GM18498 (cell line): ENCODE results near the gene KRTAP10-2.
"Not testable (repeated sequence)": the region's sequence is repeated elsewhere in the genome, so short reads cannot be mapped to it uniquely, and the experiment has no call there.

Source experiments
- ATAC-seq: cut with Tn5 transposase; IDR thresholded peaks from one replicate; pipeline ENCODE4 v1.9.1; 2021; ENCODE audit warnings: mild to moderate bottlenecking, moderate library complexity; ENCODE audit not compliant: unreplicated experiment

KRTAP10-2 gene, protein sequence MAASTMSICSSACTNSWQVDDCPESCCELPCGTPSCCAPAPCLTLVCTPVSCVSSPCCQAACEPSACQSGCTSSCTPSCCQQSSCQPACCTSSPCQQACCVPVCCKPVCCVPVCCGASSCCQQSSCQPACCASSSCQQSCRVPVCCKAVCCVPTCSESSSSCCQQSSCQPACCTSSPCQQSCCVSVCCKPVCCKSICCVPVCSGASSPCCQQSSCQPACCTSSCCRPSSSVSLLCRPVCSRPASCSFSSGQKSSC

GRCh38 chr21:44551340-44551961 lies at the start of gene KRTAP10-2:
TSS of gene KRTAP10-2 (minus strand) at chr21:44551505. CDS start at chr21:44551458, 47 bp downstream.
- ATAC-seq = no peak

GRCh38 chr21:44601091-44601490 lies 49.8 kb upstream of the KRTAP10-2 start:
- not testable (repeated sequence) for ATAC-seq

GRCh38 chr21:44600118-44600978 lies 49.0 kb upstream of the KRTAP10-2 start, which contains the start of gene KRTAP10-7:
TSS of gene KRTAP10-7 (plus strand) at chr21:44600597. CDS start at chr21:44600622, 25 bp downstream.
- not testable (repeated sequence) for ATAC-seq

GRCh38 chr21:44599264-44600029 lies 48.1 kb upstream of the KRTAP10-2 start:
- ATAC-seq = no peak

- no peak for ATAC-seq
Observed at GRCh38 chr21:44598061-44598460, 46.8 kb upstream of the KRTAP10-2 start.

DNA sequence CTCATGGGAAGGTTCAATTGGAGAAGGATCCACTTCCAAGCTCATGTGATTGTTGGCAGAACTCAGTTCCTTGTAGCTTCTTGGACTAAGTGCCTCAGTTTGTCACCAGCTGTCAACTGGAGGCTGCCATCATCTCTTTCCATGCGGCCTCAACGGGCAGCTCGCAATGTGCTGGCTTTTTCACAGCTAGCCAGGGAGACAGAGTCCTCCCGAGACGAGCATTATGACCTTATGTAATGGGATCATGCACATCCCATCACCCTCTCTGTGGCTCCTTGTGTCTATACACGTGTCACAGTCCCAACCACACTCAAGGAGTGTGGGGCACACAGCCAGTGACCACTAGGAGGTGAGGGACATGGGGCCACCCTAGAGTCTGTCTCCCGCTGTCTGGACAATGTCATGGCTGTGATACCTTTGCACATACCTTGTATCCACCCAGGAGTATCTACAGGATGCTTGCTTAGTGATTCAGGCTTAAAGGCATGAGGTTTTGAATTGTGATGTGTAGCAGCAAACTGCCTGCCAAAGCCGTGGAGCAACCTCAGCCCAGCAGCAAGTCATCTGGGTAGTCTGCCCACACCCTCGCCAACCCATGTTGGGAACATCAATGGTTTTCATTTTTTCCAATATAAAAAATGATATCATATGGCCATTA lies 44.9 kb upstream of the KRTAP10-2 start:
- no peak for ATAC-seq

- ATAC-seq = no peak
Observed at GRCh38 chr21:44595524-44595923, 44.2 kb upstream of the KRTAP10-2 start.

DNA sequence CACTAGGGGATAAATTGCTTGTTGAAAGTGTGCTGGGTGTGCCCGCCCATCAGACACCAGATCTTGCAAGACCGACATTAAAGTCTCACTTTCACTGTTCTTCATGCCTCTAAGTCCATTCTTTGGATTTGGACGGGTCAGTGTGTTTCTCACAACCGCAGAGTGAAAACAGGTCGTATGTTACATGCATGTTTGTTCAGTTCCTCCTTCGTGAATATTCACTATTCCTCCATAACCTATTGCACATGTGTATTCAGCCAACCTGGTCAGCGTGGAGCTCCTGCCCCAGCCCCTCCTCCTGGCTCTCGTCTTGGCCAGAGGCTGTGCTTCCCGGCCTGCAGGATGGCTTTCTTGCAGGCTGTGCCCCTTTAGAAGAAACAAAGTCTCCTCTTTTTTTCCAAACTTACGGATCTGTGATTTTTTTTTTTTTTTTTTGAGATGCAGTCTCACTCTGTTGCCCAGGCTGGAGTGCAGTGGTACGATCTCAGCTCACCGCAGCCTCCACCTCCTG lies 43.2 kb upstream of the KRTAP10-2 start:
- no peak for ATAC-seq

DNA sequence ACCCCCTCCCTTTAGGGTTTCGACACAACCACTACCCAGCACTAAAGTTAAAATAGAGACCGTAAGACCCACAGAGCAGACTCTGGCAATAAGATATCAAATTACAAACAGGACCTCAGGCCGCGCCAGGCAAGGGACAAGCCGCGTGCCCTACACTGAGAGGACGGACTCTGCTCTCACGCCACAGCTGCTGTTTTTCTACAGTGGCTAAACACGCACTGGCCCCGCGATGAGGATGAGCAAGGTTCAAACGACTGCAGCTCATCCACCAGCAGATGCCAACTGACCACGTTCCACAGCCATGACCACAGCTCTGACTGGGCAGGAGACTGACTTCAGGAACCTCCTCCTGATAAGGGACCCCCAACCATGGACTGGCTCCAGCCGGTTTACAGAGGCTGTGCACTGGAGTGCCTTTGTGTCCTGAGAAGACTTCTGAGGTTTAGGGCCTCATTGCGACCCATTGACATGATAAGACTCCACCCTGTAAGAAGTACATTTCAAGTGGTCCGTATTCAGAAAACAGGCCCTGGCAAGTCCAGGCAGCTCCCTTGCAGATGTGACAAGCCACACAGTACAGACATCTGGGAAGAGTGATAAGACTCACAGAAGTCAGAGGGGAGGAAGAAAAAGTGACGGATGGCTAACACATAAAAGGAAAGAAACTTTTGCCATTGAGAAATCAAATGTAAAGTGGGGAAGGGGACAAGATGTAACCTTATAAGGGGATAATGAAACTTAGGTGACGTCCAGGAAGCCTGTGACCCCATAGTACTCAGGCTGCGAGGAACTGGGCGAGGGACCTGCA lies 42.5 kb upstream of the KRTAP10-2 start:
- ATAC-seq = no peak

DNA sequence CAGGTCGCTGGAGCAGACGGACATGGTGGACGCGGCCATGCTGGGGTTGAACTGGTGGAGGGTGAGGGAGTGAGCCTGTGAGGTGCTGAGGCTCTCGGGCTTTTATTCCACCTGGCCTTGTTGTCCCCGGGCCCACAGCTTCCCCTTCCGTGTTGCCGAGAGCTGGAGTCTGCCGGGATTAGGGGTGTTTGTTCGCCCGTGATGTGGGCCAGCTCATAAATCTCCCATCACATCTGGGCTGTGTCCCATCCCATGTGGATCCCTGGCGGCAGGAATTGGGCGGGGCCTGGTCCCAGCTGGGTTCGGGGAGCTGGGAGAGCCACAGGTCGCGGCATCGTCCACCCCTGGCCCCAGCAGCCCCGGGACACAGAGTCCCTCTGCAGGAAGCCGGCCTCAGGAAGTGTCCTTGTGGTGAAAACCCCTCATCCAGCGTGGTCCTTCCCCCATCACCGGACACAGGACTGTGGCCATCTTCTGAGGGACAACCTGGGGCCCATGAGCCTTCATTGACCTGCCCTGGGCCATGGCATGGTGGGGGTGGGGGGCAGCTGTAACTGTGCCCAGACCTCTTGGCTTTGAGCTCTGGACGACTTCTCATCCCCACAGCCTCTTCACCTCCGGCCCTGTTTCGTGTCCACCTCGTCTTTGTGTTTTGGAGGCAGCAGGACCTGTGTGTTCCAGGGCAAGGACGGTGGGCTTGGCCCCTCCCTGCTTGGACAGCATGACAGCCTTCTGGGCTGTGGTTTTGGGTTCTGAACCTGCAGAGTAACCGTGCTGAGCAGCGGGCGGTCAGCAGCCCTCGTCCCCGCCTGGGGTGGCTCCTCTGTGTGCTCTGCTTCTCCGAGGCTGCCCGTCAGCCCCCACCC lies 41.4 kb upstream of the KRTAP10-2 start, which contains the start of gene KRTAP10-6:
TSS of gene KRTAP10-6 (minus strand) at position 60 of the 866 bp plus-strand sequence. CDS start at position 39, 21 bp downstream.
- ATAC-seq = no peak

GRCh38 chr21:44591801-44592130 lies 40.5 kb upstream of the KRTAP10-2 start:
- ATAC-seq = not testable (repeated sequence)

DNA sequence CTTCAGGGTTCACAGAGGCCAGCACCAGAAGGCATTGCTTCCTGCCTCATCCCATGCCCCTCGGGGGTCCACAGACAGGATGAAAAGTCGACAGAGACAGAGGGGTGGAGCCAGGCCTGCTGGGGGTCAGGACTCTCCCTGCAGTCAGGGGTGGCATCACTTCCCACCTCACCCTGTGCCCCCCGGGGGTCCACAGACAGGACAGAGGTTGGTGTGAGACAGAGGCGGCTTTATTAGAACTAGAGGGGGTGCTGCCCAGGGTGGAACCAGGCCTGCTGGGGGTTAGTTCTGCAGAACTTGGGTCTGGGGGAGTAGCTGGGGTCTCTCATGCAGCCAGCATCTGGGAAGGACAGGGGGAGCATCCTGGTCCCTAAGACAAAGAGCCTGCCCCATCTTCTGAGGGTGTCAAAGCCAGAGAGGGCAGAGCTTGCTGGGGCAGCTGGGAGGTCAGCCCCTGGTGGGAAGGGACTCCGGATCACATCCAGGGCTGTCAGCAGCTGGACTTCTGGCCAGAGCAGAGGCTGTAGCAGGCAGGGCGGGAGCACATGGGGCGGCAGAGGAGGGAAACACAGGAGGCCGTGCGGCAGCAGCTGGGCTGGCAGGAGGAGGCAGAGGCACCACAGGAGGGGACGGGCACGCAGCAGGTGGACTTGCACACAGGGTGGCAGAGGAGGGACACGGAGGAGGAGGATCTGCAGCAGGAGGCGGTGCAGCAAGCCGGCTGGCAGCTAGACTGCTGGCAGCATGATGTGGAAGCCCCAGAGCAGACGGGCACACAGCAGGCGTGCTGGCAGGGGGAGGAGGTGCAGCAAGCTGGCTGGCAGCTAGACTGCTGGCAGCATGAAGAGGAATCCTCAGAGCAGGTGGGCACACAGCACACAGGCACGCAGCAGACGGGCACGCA lies 39.8 kb upstream of the KRTAP10-2 start:
- not testable (repeated sequence) for ATAC-seq

DNA sequence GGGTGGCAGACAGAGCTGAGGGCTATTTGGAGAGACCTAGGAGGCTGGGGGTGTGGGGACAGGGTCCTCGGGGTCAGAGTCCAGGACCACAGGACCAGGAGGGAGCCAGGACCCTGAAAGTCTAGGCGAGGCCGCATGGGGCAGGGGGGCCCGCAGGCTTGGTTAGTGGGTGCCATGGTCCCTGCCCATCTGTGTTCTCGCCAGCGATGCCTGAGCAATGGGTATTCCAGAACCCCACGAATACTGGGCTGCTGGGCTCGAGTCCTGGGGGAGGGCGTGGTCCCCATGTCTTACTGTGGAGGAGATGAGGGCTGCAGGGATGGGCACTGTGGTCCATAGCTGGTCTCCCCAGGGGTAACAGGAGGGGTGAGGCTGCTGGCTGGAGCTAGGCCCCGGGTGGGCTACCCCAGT lies 39.0 kb upstream of the KRTAP10-2 start:
- no peak for ATAC-seq

- ATAC-seq = no peak
Observed at GRCh38 chr21:44589586-44590305, 38.4 kb upstream of the KRTAP10-2 start.

GRCh38 chr21:44589094-44589493 lies 37.8 kb upstream of the KRTAP10-2 start:
- ATAC-seq = no peak

GRCh38 chr21:44585892-44586291 lies 34.6 kb upstream of the KRTAP10-2 start:
- no peak for ATAC-seq

DNA sequence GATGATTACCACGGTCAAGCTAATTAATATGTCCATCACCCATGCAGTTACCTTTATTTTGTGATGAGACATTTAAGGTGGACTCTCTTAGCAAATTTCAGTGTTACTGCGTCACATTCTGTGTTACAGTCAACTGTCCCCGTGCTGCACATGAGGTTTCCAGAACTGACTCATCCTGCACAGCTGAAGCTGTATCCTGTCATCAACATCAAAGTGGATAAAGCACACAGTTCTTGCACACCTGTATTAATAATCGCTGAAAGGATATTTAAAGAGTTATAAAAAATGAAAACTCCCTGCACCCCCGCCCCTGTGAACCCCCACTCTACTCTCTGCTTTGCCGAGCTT lies 32.5 kb upstream of the KRTAP10-2 start:
- ATAC-seq = no peak
